A673 (cell line): Measurements from ENCODE around the gene DIS3L2.

ENCODE experiments used
- EZH2 ChIP-seq: fragments of 200-600 bp; sonication (generic); IDR thresholded peaks from 2 replicates; pipeline ENCODE4 v1.6.1; 2017; ENCODE audit warnings: borderline replicate concordance, low read depth, mild to moderate bottlenecking, mixed read lengths, antibody characterized with exemption, low read length; ENCODE audit not compliant: poor library complexity, severe bottlenecking
- TF ChIP-seq, protein P1 (sequence below): fragments of 300-800, 200-600 bp; sonication (generic); conservative IDR thresholded peaks from 2 replicates; pipeline ENCODE4 v1.5.1; 2017; ENCODE audit warnings: low read depth, mild to moderate bottlenecking, antibody characterized with exemption, low read length, moderate library complexity, mixed read lengths

DNA sequence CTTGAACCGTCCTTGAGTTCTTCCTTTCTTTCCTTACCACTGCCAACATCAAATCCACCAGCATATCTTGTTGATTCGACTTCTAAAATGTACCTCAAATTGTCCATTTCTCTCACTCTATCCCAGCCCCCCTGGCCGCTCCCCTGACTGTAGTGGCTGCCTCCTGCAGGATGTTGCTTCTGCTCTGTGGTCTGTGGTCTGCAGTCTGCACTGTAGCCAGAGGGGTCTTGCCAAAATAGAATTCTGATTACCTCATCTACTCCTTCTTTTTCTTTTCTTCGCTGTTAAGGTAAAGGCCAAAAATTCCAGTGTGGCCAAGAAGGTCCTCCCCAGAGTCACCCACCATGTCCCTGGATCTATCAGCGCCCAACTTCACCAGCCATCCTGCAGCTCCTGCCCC, 337.6 kb downstream of the DIS3L2 start:
- TF ChIP-seq, protein P1, sequence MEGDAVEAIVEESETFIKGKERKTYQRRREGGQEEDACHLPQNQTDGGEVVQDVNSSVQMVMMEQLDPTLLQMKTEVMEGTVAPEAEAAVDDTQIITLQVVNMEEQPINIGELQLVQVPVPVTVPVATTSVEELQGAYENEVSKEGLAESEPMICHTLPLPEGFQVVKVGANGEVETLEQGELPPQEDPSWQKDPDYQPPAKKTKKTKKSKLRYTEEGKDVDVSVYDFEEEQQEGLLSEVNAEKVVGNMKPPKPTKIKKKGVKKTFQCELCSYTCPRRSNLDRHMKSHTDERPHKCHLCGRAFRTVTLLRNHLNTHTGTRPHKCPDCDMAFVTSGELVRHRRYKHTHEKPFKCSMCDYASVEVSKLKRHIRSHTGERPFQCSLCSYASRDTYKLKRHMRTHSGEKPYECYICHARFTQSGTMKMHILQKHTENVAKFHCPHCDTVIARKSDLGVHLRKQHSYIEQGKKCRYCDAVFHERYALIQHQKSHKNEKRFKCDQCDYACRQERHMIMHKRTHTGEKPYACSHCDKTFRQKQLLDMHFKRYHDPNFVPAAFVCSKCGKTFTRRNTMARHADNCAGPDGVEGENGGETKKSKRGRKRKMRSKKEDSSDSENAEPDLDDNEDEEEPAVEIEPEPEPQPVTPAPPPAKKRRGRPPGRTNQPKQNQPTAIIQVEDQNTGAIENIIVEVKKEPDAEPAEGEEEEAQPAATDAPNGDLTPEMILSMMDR = no peak
- no peak for TF ChIP-seq EZH2
